ENCODE data around the gene OPN3. TPM values are rescaled to one million over a fixed set of nuclear protein-coding genes. Genes with fewer than 3 reads are reported as not detected.

Gene OPN3
- total RNA-seq, 1 experiment from 2014 or later, result 10.0 TPM

DNA sequence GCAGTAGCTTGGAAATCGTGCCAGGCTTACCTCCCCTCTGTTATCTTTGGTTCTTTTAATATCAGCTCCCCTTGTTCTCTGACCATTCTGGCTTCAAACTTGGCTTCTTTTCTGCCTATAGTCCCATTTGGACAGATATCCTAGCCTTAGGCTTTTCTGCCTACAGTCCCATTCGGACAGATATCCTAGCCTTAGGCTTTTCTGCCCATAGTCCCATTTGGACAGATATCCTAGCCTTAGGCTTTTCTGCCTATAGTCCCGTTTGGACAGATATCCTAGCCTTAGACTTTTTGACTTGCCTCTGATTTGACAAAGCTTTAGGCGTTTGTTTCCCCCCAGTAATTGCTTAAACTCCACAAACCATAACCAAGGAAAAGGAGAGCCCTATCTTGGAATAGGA is 25.6 kb downstream of the OPN3 start:
- H2AFZ ChIP-seq (ENCODE audit: low read length), result no peak overlapping the region
- no peak overlapping the region for H3K56ac ChIP-seq (ENCODE audit: insufficient read length, low read depth, low read length)
- no peak overlapping the region for H4K5ac ChIP-seq (ENCODE audit: insufficient read length, low read depth, low read length)
- no peaks in the 10 kb centered on the region for H3K9me3 ChIP-seq (ENCODE audit: control insufficient read depth, low read depth, low read length)
- Mint-ChIP-seq H3K4me1 (0 out of 4 replicates have a peak, but pooled peaks cover 0 to 2% of the 10 kb centered on the region in 2 experiments), H3K27me3 (ENCODE audit: low read depth) (no peaks in the 10 kb centered on the region), H3K27ac (no peak overlapping the region; a peak in 1 of 7 replicates), H3K9me3 (no peaks in the 10 kb centered on the region), H3K4me3 (no peak overlapping the region), H3K36me3 (ENCODE audit: insufficient read depth in 1 of 3, low read depth in 3 of 3) (no peaks in the 10 kb centered on the region; a peak in 1 of 7 replicates)
- H2BK5ac ChIP-seq (ENCODE audit: insufficient read length, low read length), result no peak overlapping the region
- no peak overlapping the region for H3K27ac ChIP-seq (ENCODE audit: insufficient read length, low read depth, low read length)
- no peak overlapping the region for H3K4ac ChIP-seq (ENCODE audit: low read depth, low read length)
- WGBS (ENCODE audit: extremely low coverage, insufficient read length, low lambda C conversion rate), result no CpG with 5 or more reads among the region's 4 CpGs
- no peaks in the 10 kb centered on the region for H3K27me3 ChIP-seq (ENCODE audit: insufficient read depth, low read length)
- no peak overlapping the region for H3T11ph ChIP-seq (ENCODE audit: low read length)
- H2BK15ac ChIP-seq (ENCODE audit: low read depth, low read length), result no peak overlapping the region
- H3K23ac ChIP-seq (ENCODE audit: insufficient read length, low read depth, low read length), result no peak overlapping the region
- no peak overlapping the region for H3K18ac ChIP-seq (ENCODE audit: insufficient read length, low read depth, low read length)
- H2AK5ac ChIP-seq (ENCODE audit: insufficient read length, low read length), result no peak overlapping the region
- DNase-seq, result no peak
- no peaks in the 10 kb centered on the region for H3K79me2 ChIP-seq (ENCODE audit: insufficient read depth, low read length)
- H3K9ac ChIP-seq (ENCODE audit: extremely low read depth, insufficient read length, low read length), result no peak overlapping the region
- no peak for TF ChIP-seq CTCF (conservative IDR thresholded peaks at IDR 0.05)
- no peak overlapping the region for H3K4me2 ChIP-seq (ENCODE audit: insufficient read depth, insufficient read length, low read length)
- no peaks in the 10 kb centered on the region for H4K20me1 ChIP-seq (ENCODE audit: control insufficient read depth, insufficient read depth, insufficient read length)
- H3K14ac ChIP-seq (ENCODE audit: insufficient read depth, low read length), result no peak overlapping the region
- H3K23me2 ChIP-seq (ENCODE audit: insufficient read length, low read depth, low read length, poor library complexity, severe bottlenecking), result no peaks in the 10 kb centered on the region
- H2BK120ac ChIP-seq (ENCODE audit: low read depth, low read length, poor library complexity, severe bottlenecking), result no peak overlapping the region
- H2BK12ac ChIP-seq (ENCODE audit: insufficient read length, low read depth, low read length), result no peak overlapping the region
- no peak overlapping the region for H4K91ac ChIP-seq (ENCODE audit: insufficient read length, low read depth, low read length)
- H4K8ac ChIP-seq (replicated peaks; ENCODE audit: insufficient read length, low read depth, low read length), result no peak overlapping the region
- H3K79me1 ChIP-seq (ENCODE audit: insufficient read depth, low read depth, low read length, poor library complexity, severe bottlenecking), result no peaks in the 10 kb centered on the region
- no peaks in the 10 kb centered on the region for H3K4me1 ChIP-seq (ENCODE audit: insufficient read depth, low read length)
- no peak overlapping the region for H2BK20ac ChIP-seq (ENCODE audit: low read depth, low read length, poor library complexity, severe bottlenecking)

Data from H9 (cell line).